Brain microvascular endothelial cell (primary cell): Measurements from ENCODE around the gene TSC22D2.

Experiments used
- DNase-seq: peaks from one replicate; pipeline ENCODE4 v3.0.0-alpha.2; 2020
- H3K27ac ChIP-seq: fragments of 250-450 bp; sonication (Bioruptor Pico); 2 replicates; pipeline ENCODE4 v1.5.1; 2020; ENCODE audit warnings: mild to moderate bottlenecking, moderate library complexity
- H3K27me3 ChIP-seq: fragments of 250-450 bp; sonication (Bioruptor Pico); replicated peaks from 2 replicates; pipeline ENCODE4 v1.5.1; 2020; ENCODE audit warnings: mild to moderate bottlenecking
- H3K36me3 ChIP-seq: fragments of 250-450 bp; sonication (Bioruptor Pico); replicated peaks from 2 replicates; pipeline ENCODE4 v1.5.1; 2020; ENCODE audit warnings: mild to moderate bottlenecking
- H3K4me3 ChIP-seq: 2 replicates; pipeline ENCODE4 v1.5.1; 2011; ENCODE audit warnings: low read depth, mild to moderate bottlenecking, control low read depth, low read length, moderate library complexity
- CTCF ChIP-seq: IDR thresholded peaks from 2 replicates; pipeline ENCODE4 v1.5.1; 2011; ENCODE audit warnings: low read depth, mild to moderate bottlenecking, moderate library complexity, low read length, control low read depth, inconsistent platforms; ENCODE audit errors: missing control alignments
- in situ Hi-C: cut with HindIII; loops from 2 replicates; pipeline ENCODE4 v1.10.0; 2017; ENCODE audit warnings: low sequenced_read_pairs, low pct_ligation_motif_present

The TSC22D2 gene

GRCh38 chr3:150378301-150378748, 29.8 kb upstream of the TSC22D2 start:
- in situ Hi-C loops = no loop called here
- Histone ChIP-seq H3K27ac (no peak overlapping the region), H3K27me3 (no peaks in the 10 kb centered on the region), H3K4me3 (no peak overlapping the region), H3K36me3 (no peaks in the 10 kb centered on the region)
- TF ChIP-seq CTCF = no peak
- DNase-seq = no peak

- no peaks in the 10 kb centered on the region for H3K36me3 ChIP-seq
- no peak overlapping the region for H3K4me3 ChIP-seq
- no peak for DNase-seq
- in situ Hi-C loops = no loop called here
- TF ChIP-seq CTCF = no peak
- no peaks in the 10 kb centered on the region for H3K27me3 ChIP-seq
- no peak overlapping the region for H3K27ac ChIP-seq
Observed at GRCh38 chr3:150379469-150379868, 28.6 kb upstream of the TSC22D2 start.

GRCh38 chr3:150384296-150385212, 23.5 kb upstream of the TSC22D2 start:
- in situ Hi-C loops = no loop called here
- no peak for DNase-seq
- H3K27ac ChIP-seq = no peak overlapping the region

GRCh38 chr3:150385296-150386242, 22.5 kb upstream of the TSC22D2 start:
- in situ Hi-C loops = no loop called here
- H3K27ac ChIP-seq = no peak overlapping the region
- no peak for DNase-seq
- no peak for TF ChIP-seq CTCF
- no peak overlapping the region for H3K4me3 ChIP-seq
- H3K27me3 ChIP-seq = no peaks in the 10 kb centered on the region
- H3K36me3 ChIP-seq = no peaks in the 10 kb centered on the region

More at GRCh38 chr3:150384296-150385212, 23.5 kb upstream of the TSC22D2 start:
- peak; percentile 61 for TF ChIP-seq CTCF
- Histone ChIP-seq H3K27me3 (no peaks in the 10 kb centered on the region), H3K4me3 (peak overlapping the region; percentile 32), H3K36me3 (no peaks in the 10 kb centered on the region)

- Histone ChIP-seq H3K27me3 (no peaks in the 10 kb centered on the region), H3K36me3 (no peaks in the 10 kb centered on the region), H3K4me3 (no peak overlapping the region), H3K27ac (no peak overlapping the region)
- no peak for TF ChIP-seq CTCF
- no peak for DNase-seq
- in situ Hi-C loops = no loop called here
Observed at GRCh38 chr3:150388498-150389418, 19.3 kb upstream of the TSC22D2 start.
